GM18951 (cell line): ENCODE data around the gene HYPK.

Experiments
- POLR2A ChIP-seq: IDR thresholded peaks from 4 replicates; pipeline ENCODE4 v1.6.1; 2011; ENCODE audit warnings: mild to moderate bottlenecking; ENCODE audit not compliant: insufficient read length, insufficient read depth; ENCODE audit errors: extremely low read depth
- in situ Hi-C: fragments of 300-500 bp; cut with MboI; formaldehyde crosslinking; loops from one replicate; pipeline ENCODE4 v1.12.0; 2022; ENCODE audit warnings: low sequenced_read_pairs, mixed read lengths, inconsistent platforms; ENCODE audit not compliant: unreplicated experiment

Gene HYPK

DNA sequence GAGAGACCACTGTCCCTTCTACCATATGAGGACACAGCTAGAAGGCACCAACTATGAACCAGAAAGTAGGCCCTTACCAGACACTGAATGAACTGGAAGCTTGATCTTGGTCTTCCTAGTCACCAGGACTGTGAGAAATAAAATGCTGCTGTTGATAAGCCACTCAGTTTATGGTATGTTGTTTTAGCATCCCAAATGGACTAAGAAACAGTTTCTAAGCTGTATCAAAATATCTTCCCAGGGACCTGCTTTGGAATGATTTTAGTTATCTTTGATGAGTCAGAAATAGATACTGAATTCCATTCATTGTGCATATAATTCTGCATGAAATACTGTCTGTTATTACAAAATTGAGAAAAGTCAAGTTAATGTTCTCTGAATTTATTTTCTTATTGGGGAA lies 45.0 kb downstream of the HYPK start:
- no peak for TF ChIP-seq POLR2A
- in situ Hi-C loops, result no loop called here

GRCh38 chr15:43851251-43851650 lies 50.9 kb downstream of the HYPK start:
- no peak for TF ChIP-seq POLR2A
- in situ Hi-C loops, result no loop called here

- no peak for TF ChIP-seq POLR2A
- in situ Hi-C loops, result no loop called here
Measured at GRCh38 chr15:43852607-43853006, 52.2 kb downstream of the HYPK start.
